Measurements from ENCODE around the gene TAS2R40. TPM values are rescaled to one million over a fixed set of nuclear protein-coding genes. Genes with fewer than 3 reads are reported as not detected.
"Not testable (repeated sequence)": the region's sequence is repeated elsewhere in the genome, so short reads cannot be mapped to it uniquely, and the experiment has no call there.

The TAS2R40 gene
- total and polyA plus RNA-seq, 4 donors, result 0.07 TPM; not detected in 3

DNA sequence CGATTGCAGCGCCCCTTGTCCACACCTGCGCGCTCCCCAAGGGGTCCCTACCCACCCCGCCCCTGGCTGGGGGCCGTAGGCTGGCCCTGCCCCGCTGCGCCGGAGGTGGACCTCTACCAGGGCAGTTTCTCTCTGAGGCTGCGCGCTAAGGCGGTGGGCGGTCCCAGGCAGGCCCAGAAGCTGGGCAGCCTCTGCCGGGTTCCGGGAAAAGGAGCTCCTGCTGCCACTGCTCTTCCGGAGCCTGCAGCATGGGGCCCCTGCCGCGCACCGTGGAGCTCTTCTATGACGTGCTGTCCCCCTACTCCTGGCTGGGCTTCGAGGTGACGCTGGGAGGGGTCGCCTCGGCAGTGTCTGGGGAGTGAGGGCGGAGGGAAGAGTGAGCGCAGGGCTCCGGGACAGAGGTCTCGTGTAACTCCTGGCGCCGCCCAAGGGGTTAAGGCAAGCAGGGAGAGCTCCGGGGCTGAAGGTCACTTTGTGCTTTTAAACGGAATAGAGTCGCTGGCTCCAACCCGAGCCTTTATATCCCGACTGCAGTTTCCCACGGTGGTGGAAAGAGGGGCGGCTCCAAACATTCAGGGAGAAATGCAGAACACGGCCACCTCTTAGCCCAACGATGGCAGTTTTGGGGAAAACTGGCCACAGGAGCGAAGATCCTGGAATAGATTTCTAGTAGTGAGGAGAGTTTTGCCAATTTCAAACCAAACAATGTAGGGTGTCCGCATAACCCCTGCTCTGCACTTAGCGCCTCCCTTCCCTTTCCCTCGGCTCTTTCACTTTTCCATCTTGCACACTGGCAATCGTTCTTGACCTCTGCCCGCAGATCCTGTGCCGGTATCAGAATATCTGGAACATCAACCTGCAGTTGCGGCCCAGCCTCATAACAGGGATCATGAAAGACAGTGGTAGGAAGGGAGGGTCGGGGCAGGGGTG is 41.7 kb downstream of the TAS2R40 start, which contains the start of gene GSTK1:
Gene GSTK1, plus strand, starts transcription at position 176 of the 930 bp plus-strand sequence. Its CDS starts 73 bp downstream, at position 249.
- TF ChIP-seq CTCF (IDR thresholded peaks at IDR 0.05; ENCODE audit: control extremely low read depth, extremely low read depth), result no peak
- peak within 1 kb of the TSS; percentile 51 to 78 for H3K9ac ChIP-seq (ENCODE audit: insufficient read depth in 1 of 2, low read length in 2 of 2)
- DNase-seq (peak; percentile 85 to 87 (median 85)), ATAC-seq (ENCODE audit: insufficient read depth, low FRiP score) (peak; percentile 95)
- peak within 1 kb of the TSS; percentile 97 for H3K4me3 ChIP-seq
- no peaks in the 10 kb centered on the region for H3K27me3 ChIP-seq (ENCODE audit: control insufficient read depth in 3 of 3, insufficient read depth in 3 of 3, low read length in 2 of 3)
- H3K9me3 ChIP-seq (ENCODE audit: control insufficient read depth in 4 of 4, insufficient read depth in 3 of 4, low read length in 3 of 4), result peaks cover 0 to 2% (median 0%) of the 10 kb centered on the region in 4 donors
- H3K4me1 ChIP-seq (ENCODE audit: control insufficient read depth in 5 of 5, insufficient read depth in 5 of 5, low read length in 5 of 5), result peaks cover 0 to 9% (median 4%) of the 10 kb centered on the region in 5 donors
- H3K27ac ChIP-seq (ENCODE audit: low read depth in 1 of 2, low read length in 1 of 2), result peak within 1 kb of the TSS; percentile 96 to 97
- H3K36me3 ChIP-seq (ENCODE audit: control insufficient read depth in 4 of 4, insufficient read depth in 4 of 4, low read length in 4 of 4), result peaks cover 4 to 19% (median 11%) of the 10 kb centered on the region in 4 donors
- WGBS, 2 donors, result 1 to 2% methylated on average over 48 of the region's 48 CpGs

DNA sequence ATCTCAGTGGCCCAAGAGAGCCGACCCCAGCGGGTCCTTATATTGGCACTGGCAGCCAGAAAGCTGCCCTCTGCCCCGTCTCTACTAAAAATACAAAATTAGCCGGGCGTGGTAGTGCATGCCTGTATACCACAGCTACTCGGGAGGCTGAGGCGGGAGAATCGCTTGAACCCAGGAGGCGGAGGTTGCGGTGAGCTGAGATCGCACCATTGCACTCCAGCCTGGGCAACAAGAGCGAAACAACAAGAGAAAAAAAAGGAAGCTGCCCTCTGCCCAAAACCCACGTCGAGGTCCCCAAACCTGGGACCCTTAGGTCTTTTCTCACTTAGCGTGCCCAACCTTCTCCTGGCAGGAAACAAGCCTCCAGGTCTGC is 42.3 kb downstream of the TAS2R40 start:
- not testable (repeated sequence) for DNase-seq; H3K27me3 ChIP-seq (ENCODE audit: control insufficient read depth in 3 of 3, insufficient read depth in 3 of 3, low read length in 2 of 3); H3K9me3 ChIP-seq (ENCODE audit: control insufficient read depth in 4 of 4, insufficient read depth in 3 of 4, low read length in 3 of 4); H3K4me1 ChIP-seq (ENCODE audit: control insufficient read depth in 5 of 5, insufficient read depth in 5 of 5, low read length in 5 of 5); ATAC-seq (ENCODE audit: insufficient read depth, low FRiP score)
- Histone ChIP-seq H3K4me3 (peak overlapping the region; percentile 97), H3K9ac (ENCODE audit: insufficient read depth in 1 of 2, low read length in 2 of 2) (peak overlapping the region in 1 of 2 donors; percentile 51), H3K36me3 (ENCODE audit: control insufficient read depth in 4 of 4, insufficient read depth in 4 of 4, low read length in 4 of 4) (peaks cover 8 to 22% (median 16%) of the 10 kb centered on the region in 4 donors), H3K27ac (ENCODE audit: low read depth in 1 of 2, low read length in 1 of 2) (peak overlapping the region; percentile 96 to 97)
- 54 to 58% methylated on average over 15 of the region's 15 CpGs for WGBS, 2 donors

- Histone ChIP-seq H3K4me3 (no peak overlapping the region), H3K27ac (ENCODE audit: low read depth in 1 of 2, low read length in 1 of 2) (peak overlapping the region in 1 of 2 donors; percentile 8), H3K36me3 (ENCODE audit: control insufficient read depth in 4 of 4, insufficient read depth in 4 of 4, low read length in 4 of 4) (peaks cover 11 to 22% (median 21%) of the 10 kb centered on the region in 4 donors), H3K27me3 (ENCODE audit: control insufficient read depth in 3 of 3, insufficient read depth in 3 of 3, low read length in 2 of 3) (no peaks in the 10 kb centered on the region), H3K4me1 (ENCODE audit: control insufficient read depth in 5 of 5, insufficient read depth in 5 of 5, low read length in 5 of 5) (peaks cover 0 to 8% (median 4%) of the 10 kb centered on the region in 5 donors), H3K9me3 (ENCODE audit: control insufficient read depth in 4 of 4, insufficient read depth in 3 of 4, low read length in 3 of 4) (peaks cover 0 to 2% (median 0%) of the 10 kb centered on the region in 4 donors), H3K9ac (ENCODE audit: insufficient read depth in 1 of 2, low read length in 2 of 2) (no peak overlapping the region)
- no peak for TF ChIP-seq CTCF (IDR thresholded peaks at IDR 0.05; ENCODE audit: control extremely low read depth, extremely low read depth)
- ATAC-seq (ENCODE audit: insufficient read depth, low FRiP score) (no peak), DNase-seq (no peak)
- 76 to 79% methylated on average over 15 of the region's 15 CpGs for WGBS, 2 donors
These were observed 43.3 kb downstream of the TAS2R40 start for GRCh38 chr7:143265017-143265693.

DNA sequence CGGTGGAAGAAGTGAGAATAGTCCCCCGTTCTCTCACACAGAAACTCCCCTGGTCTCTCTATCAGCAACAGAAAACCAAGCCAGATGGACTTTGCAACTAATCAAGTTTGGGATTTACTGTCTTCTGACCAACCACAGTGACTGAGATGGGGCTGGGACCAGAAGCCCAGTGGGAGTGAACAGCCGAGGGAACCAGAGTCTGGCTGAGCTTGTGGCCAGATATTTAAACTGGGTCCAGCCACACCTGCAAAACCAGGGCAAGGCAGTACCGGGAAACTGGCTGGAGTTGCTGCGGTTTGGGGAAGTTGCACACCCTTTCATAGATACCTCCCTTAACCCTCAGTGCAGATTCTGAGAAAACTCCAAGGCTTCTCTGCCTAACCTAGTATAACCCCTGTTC is 47.4 kb downstream of the TAS2R40 start:
- TF ChIP-seq CTCF (IDR thresholded peaks at IDR 0.05; ENCODE audit: control extremely low read depth, extremely low read depth), result no peak
- H3K36me3 ChIP-seq (ENCODE audit: control insufficient read depth in 4 of 4, insufficient read depth in 4 of 4, low read length in 4 of 4), result peaks cover 11 to 22% (median 21%) of the 10 kb centered on the region in 4 donors
- H3K9me3 ChIP-seq (ENCODE audit: control insufficient read depth in 4 of 4, insufficient read depth in 3 of 4, low read length in 3 of 4), result peaks cover 0 to 2% (median 0%) of the 10 kb centered on the region in 4 donors
- 53 to 83% methylated on average over 5 of the region's 5 CpGs for WGBS, 2 donors
- no peak overlapping the region for H3K9ac ChIP-seq (ENCODE audit: insufficient read depth in 1 of 2, low read length in 2 of 2)
- H3K27ac ChIP-seq (ENCODE audit: low read depth in 1 of 2, low read length in 1 of 2), result no peak overlapping the region
- no peak for ATAC-seq (ENCODE audit: insufficient read depth, low FRiP score)
- DNase-seq, result no peak
- no peaks in the 10 kb centered on the region for H3K27me3 ChIP-seq (ENCODE audit: control insufficient read depth in 3 of 3, insufficient read depth in 3 of 3, low read length in 2 of 3)
- H3K4me3 ChIP-seq, result no peak overlapping the region
- H3K4me1 ChIP-seq (ENCODE audit: control insufficient read depth in 5 of 5, insufficient read depth in 5 of 5, low read length in 5 of 5), result peaks cover 0 to 5% (median 4%) of the 10 kb centered on the region in 5 donors

All from lung (tissue), 12 donors.